ENCODE measurements around the gene KLHL33.

KLHL33 gene

DNA sequence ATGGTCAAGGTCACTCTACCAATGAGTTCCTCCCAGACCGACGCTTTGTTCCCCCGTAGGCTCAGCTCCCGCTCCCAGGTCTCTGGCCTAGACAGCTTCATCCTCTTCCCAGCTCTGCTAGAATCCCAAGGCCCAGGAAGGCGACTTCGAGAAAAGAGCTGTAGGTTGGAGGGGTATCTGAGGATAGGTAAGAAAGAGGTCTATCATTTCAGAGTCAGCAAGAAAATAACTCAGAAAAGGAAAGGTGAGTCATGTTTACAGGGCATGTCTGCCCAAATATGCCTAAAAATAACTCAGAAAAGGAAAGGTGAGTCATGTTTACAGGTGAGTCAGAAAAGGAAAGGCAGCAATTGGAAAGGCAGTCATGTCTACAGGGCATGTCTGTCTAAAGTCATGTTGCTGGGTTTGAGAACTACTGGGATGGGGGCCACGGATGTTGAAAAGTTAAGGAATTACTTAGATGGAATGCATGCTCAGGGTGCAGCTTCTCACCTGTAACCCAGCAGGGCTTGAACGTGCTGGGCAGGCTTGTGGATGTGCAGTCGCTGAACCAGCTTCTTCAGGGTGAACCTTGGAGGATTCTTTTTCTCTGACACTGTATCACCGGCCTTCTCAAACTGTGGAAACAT, 34.9 kb downstream of the KLHL33 start:
- TF ChIP-seq SIN3A (IDR thresholded peaks at IDR 0.05; ENCODE audit: borderline replicate concordance, insufficient read depth, low read length), result no peak
- no peak for TF ChIP-seq FOXP2 (optimal IDR thresholded peaks at IDR 0.05; ENCODE audit: borderline replicate concordance, extremely low read depth, extremely low read length, insufficient read depth)
- TF ChIP-seq, protein P1, sequence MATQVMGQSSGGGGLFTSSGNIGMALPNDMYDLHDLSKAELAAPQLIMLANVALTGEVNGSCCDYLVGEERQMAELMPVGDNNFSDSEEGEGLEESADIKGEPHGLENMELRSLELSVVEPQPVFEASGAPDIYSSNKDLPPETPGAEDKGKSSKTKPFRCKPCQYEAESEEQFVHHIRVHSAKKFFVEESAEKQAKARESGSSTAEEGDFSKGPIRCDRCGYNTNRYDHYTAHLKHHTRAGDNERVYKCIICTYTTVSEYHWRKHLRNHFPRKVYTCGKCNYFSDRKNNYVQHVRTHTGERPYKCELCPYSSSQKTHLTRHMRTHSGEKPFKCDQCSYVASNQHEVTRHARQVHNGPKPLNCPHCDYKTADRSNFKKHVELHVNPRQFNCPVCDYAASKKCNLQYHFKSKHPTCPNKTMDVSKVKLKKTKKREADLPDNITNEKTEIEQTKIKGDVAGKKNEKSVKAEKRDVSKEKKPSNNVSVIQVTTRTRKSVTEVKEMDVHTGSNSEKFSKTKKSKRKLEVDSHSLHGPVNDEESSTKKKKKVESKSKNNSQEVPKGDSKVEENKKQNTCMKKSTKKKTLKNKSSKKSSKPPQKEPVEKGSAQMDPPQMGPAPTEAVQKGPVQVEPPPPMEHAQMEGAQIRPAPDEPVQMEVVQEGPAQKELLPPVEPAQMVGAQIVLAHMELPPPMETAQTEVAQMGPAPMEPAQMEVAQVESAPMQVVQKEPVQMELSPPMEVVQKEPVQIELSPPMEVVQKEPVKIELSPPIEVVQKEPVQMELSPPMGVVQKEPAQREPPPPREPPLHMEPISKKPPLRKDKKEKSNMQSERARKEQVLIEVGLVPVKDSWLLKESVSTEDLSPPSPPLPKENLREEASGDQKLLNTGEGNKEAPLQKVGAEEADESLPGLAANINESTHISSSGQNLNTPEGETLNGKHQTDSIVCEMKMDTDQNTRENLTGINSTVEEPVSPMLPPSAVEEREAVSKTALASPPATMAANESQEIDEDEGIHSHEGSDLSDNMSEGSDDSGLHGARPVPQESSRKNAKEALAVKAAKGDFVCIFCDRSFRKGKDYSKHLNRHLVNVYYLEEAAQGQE (IDR thresholded peaks at IDR 0.05; ENCODE audit: insufficient read depth in 1 of 2, low read depth in 2 of 2, low read length in 2 of 2), result no peak
- TF ChIP-seq TAF1 (IDR thresholded peaks at IDR 0.05; ENCODE audit: borderline replicate concordance, insufficient read depth, low read length), result no peak
- TF ChIP-seq POLR2AphosphoS5 (IDR thresholded peaks at IDR 0.05; ENCODE audit: low read depth, low read length), result no peak

DNA sequence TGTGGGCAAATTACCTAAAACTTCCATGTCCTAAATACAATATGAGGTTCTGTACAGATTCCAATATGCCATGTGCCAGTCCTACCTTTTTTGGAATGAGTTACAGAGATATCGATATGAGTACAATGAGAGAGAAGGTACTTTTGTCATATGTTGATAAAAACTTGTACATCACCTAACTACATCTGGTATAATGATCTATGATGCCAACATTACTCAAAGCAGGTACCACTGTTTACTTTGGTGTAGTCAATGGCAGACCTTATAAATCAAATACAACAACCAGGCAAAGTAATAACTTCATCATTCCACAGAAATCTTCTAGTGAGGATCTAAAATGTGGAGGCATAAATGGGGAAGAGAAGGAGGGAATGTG, 35.4 kb downstream of the KLHL33 start:
- TF ChIP-seq TAF1 (IDR thresholded peaks at IDR 0.05; ENCODE audit: borderline replicate concordance, insufficient read depth, low read length) (no peak), SIN3A (IDR thresholded peaks at IDR 0.05; ENCODE audit: borderline replicate concordance, insufficient read depth, low read length) (no peak), POLR2AphosphoS5 (IDR thresholded peaks at IDR 0.05; ENCODE audit: low read depth, low read length) (no peak), FOXP2 (optimal IDR thresholded peaks at IDR 0.05; ENCODE audit: borderline replicate concordance, extremely low read depth, extremely low read length, insufficient read depth) (no peak)
- TF ChIP-seq, protein P1 (IDR thresholded peaks at IDR 0.05; ENCODE audit: insufficient read depth in 1 of 2, low read depth in 2 of 2, low read length in 2 of 2), result no peak

DNA sequence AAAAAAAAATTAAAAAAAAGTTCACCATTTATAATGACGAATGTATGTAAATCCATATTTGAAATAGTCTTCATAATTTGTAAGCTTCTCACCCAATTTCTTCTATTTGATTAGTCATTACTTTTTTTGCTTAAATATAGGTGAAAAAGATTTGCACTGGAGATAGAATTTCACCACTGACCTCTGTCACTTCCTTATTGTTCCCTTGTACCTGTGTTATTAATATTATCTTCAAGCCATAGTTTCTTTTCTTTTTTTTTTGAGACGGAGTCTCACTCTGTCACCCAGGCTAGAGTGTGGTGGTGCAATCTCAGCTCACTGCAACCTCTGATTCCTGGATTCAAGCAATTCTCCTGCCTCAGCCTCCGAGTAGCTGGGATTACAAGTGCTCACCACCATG, 38.5 kb downstream of the KLHL33 start:
- TF ChIP-seq TAF1 (IDR thresholded peaks at IDR 0.05; ENCODE audit: borderline replicate concordance, insufficient read depth, low read length) (no peak), POLR2AphosphoS5 (IDR thresholded peaks at IDR 0.05; ENCODE audit: low read depth, low read length) (no peak), FOXP2 (optimal IDR thresholded peaks at IDR 0.05; ENCODE audit: borderline replicate concordance, extremely low read depth, extremely low read length, insufficient read depth) (no peak), SIN3A (IDR thresholded peaks at IDR 0.05; ENCODE audit: borderline replicate concordance, insufficient read depth, low read length) (no peak)
- TF ChIP-seq, protein P1 (IDR thresholded peaks at IDR 0.05; ENCODE audit: insufficient read depth in 1 of 2, low read depth in 2 of 2, low read length in 2 of 2), result no peak

DNA sequence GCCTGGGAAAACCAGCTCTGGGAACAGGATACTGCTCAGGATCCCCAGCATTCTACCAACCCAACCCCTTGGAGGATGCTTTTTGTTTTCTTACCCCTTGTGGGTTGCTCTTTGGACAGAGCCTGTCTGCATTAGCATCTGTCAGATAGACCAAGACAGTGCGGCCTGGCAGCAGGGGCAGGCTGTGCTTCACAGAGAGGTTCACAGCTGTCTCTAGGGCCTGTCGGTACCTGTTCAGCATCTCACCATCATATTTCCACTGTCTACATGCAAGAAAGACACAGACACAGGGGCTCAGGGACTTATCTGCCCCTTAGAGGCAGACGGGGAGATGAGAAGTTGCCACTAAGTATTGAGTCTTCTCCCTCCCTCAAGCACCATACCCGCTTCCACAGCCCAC, 44.5 kb downstream of the KLHL33 start:
- TF ChIP-seq SIN3A (IDR thresholded peaks at IDR 0.05; ENCODE audit: borderline replicate concordance, insufficient read depth, low read length) (no peak), TAF1 (IDR thresholded peaks at IDR 0.05; ENCODE audit: borderline replicate concordance, insufficient read depth, low read length) (no peak), FOXP2 (optimal IDR thresholded peaks at IDR 0.05; ENCODE audit: borderline replicate concordance, extremely low read depth, extremely low read length, insufficient read depth) (no peak), POLR2AphosphoS5 (IDR thresholded peaks at IDR 0.05; ENCODE audit: low read depth, low read length) (no peak)
- TF ChIP-seq, protein P1 (IDR thresholded peaks at IDR 0.05; ENCODE audit: insufficient read depth in 1 of 2, low read depth in 2 of 2, low read length in 2 of 2), result no peak

Measured in PFSK-1 (cell line).